ENCODE data around the gene CNOT9. TPM values are rescaled to one million over a fixed set of nuclear protein-coding genes. Genes with fewer than 3 reads are reported as not detected.

Gene CNOT9
- total RNA-seq, 1 donor from 2014 or later, result 89.2 TPM

DNA sequence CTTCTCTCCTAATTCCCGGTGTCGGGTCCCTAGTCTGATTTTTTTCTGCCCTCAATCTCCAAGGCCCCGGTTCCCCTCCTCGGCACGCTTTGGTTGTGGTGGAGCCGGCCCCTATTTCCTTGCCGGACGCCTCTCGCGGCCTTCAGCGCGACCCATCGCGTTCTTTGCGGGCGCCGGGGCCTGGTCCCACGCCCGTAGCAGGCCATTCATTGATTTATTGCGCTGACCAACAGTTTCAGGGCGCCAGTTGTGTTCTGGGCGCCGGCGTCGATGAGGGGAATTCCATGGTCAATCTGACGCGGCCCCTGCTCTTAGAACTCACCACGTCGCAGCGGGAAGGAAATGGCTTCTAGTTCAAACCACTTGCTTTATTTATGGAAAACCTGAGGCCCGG, 396 bp downstream of the CNOT9 start:
- peak overlapping the region; percentile 100 for H3K27ac Mint-ChIP-seq (ENCODE audit: unreplicated experiment)
- TF ChIP-seq, protein P1, sequence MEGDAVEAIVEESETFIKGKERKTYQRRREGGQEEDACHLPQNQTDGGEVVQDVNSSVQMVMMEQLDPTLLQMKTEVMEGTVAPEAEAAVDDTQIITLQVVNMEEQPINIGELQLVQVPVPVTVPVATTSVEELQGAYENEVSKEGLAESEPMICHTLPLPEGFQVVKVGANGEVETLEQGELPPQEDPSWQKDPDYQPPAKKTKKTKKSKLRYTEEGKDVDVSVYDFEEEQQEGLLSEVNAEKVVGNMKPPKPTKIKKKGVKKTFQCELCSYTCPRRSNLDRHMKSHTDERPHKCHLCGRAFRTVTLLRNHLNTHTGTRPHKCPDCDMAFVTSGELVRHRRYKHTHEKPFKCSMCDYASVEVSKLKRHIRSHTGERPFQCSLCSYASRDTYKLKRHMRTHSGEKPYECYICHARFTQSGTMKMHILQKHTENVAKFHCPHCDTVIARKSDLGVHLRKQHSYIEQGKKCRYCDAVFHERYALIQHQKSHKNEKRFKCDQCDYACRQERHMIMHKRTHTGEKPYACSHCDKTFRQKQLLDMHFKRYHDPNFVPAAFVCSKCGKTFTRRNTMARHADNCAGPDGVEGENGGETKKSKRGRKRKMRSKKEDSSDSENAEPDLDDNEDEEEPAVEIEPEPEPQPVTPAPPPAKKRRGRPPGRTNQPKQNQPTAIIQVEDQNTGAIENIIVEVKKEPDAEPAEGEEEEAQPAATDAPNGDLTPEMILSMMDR (conservative IDR thresholded peaks at IDR 0.05), result no peak
- H3K9me3 Mint-ChIP-seq, result no peaks in the 10 kb centered on the region
- no peaks in the 10 kb centered on the region for H3K27me3 Mint-ChIP-seq (ENCODE audit: low read depth)
- peak overlapping the region; percentile 93 for H3K4me3 Mint-ChIP-seq
- H3K4me1 Mint-ChIP-seq, result peaks cover 47% of the 10 kb centered on the region
- DNase-seq (ENCODE audit: low read depth, low spot score), result no peak
- H3K36me3 Mint-ChIP-seq (ENCODE audit: low read depth), result no peaks in the 10 kb centered on the region

DNA sequence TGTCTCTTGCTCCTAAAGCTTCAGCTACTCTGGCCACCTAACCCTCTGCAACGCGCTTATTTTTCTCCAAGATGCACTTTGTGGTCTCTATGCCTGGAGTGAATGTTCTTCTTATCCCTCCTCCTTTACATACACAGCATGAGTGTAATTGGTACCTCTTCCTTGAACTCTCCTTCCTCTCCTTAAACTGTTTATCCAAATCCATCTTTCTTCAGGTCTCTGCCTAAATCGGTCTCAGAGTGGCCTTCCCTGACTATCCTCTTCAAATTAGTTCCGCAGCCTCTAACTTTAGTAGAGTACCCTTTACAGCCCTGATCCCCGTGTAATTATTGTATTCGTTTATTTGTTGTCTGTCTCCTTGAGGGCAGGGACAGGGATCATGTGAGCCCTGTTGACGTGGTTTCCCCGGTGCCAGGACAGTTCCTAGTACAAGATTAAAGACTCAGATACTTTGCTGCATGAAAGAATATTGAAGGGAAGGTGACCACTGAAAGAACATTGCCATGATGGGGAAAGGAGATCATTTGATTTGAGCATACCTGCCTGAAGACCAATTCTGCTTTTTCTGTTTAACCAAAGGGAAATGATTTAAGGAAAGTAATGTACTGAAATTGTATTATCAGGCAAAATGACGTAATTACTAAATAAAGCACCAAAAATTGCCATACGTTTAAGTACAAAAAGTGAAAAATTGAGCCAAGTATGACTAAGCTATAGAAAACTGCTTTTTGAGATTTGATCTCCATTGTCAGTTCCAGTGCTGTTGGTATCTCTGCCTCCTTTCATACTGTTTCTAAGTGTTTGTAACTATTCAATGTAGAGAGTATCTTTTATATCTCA, 1.2 kb downstream of the CNOT9 start:
- TF ChIP-seq, protein P1 (conservative IDR thresholded peaks at IDR 0.05), result no peak
- Mint-ChIP-seq H3K27me3 (ENCODE audit: low read depth) (no peaks in the 10 kb centered on the region), H3K4me3 (peak overlapping the region; percentile 93), H3K4me1 (peaks cover 47% of the 10 kb centered on the region), H3K36me3 (ENCODE audit: low read depth) (no peaks in the 10 kb centered on the region), H3K9me3 (no peaks in the 10 kb centered on the region), H3K27ac (ENCODE audit: unreplicated experiment) (peak overlapping the region; percentile 100)
- no peak for DNase-seq (ENCODE audit: low read depth, low spot score)

DNA sequence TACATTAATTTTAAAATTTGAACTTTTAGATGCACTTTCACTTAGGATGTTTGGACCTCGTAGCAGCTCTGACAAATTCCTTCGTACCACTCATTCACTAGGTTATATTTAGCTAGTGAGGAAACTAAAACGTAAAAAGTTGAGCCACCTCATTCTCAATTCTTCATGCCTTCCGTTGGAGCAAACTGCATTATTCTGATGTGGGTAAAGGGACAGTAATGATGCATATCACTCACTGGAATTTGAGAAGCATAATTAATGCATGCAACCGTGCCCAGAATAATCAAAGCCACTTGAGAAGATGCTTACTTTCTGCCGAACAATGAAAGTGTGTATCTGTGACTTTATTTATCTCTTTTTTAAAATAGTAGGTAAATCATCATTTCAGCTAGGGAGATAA, 2.2 kb downstream of the CNOT9 start:
- H3K4me1 Mint-ChIP-seq, result peaks cover 47% of the 10 kb centered on the region
- H3K9me3 Mint-ChIP-seq, result no peaks in the 10 kb centered on the region
- TF ChIP-seq, protein P1 (conservative IDR thresholded peaks at IDR 0.05), result no peak
- peak overlapping the region; percentile 93 for H3K4me3 Mint-ChIP-seq
- H3K27me3 Mint-ChIP-seq (ENCODE audit: low read depth), result no peaks in the 10 kb centered on the region
- no peak for DNase-seq (ENCODE audit: low read depth, low spot score)
- no peak overlapping the region for H3K27ac Mint-ChIP-seq (ENCODE audit: unreplicated experiment)
- no peaks in the 10 kb centered on the region for H3K36me3 Mint-ChIP-seq (ENCODE audit: low read depth)

DNA sequence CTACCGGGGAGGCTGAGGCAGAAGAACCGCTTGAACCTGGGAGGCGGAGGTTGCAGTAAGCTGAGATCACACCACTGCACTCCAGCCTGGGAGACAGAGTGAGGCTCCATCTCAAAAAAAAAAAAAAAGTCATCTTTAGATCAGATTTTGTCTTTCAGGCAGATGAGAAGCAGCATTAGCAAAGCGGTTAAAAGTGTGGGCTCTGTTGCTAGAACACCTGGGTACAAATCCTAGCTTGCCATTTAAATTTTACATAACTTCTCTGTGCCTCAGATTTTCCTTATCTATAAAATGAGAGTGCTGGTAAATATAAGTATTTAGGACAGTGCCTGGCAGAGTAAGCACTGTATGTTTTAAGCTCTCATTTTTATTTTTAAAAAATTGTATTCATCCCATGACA, 8.2 kb downstream of the CNOT9 start:
- H3K9me3 Mint-ChIP-seq, result no peaks in the 10 kb centered on the region
- TF ChIP-seq, protein P1 (conservative IDR thresholded peaks at IDR 0.05), result no peak
- H3K4me3 Mint-ChIP-seq, result no peak overlapping the region
- peaks cover 9% of the 10 kb centered on the region for H3K4me1 Mint-ChIP-seq
- no peaks in the 10 kb centered on the region for H3K27me3 Mint-ChIP-seq (ENCODE audit: low read depth)
- H3K27ac Mint-ChIP-seq (ENCODE audit: unreplicated experiment), result peak overlapping the region; percentile 12
- no peak for DNase-seq (ENCODE audit: low read depth, low spot score)
- no peaks in the 10 kb centered on the region for H3K36me3 Mint-ChIP-seq (ENCODE audit: low read depth)

DNA sequence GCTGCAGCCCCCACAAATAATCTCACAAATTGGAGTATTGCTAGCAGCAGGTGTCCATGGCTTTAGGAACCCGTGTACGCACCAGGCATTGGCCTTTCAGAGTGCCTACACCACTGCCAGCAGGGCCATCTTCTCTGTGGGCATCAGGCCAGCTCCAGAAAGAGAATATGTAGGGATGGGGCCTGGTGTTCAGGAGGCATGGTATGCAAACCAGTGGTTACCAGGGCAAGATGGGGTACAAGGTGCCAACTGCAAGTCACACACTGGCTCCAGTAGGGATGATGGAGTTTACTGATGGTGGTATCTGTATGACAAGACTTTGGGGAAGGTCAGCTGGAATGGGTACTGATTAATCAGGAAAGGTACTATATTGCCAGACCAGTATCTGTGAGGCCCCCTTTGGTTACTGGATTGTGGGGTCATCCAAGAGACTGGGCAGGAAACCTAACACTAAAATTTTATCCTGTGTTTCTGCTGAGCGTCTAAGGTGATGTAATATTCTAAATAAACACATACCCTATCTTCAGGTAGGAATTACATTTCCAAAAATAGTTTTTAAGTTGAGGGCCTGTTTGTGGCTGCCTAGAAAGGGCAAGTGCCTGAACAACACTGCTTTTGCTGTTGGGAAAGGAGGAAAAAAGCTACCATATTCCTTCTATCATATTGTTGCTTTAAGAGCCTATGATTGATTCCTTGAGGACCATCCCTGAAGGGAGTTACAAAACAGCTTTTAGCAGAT, 9.0 kb downstream of the CNOT9 start:
- TF ChIP-seq, protein P1 (conservative IDR thresholded peaks at IDR 0.05), result no peak
- DNase-seq (ENCODE audit: low read depth, low spot score), result no peak
- Mint-ChIP-seq H3K9me3 (no peaks in the 10 kb centered on the region), H3K4me1 (peaks cover 5% of the 10 kb centered on the region), H3K27me3 (ENCODE audit: low read depth) (no peaks in the 10 kb centered on the region), H3K27ac (ENCODE audit: unreplicated experiment) (no peak overlapping the region), H3K4me3 (no peak overlapping the region), H3K36me3 (ENCODE audit: low read depth) (peaks cover 1% of the 10 kb centered on the region)

All from neural crest cell (in vitro differentiated cells).